HepG2 (cell line): ENCODE data around the gene UNG. TPM values are rescaled to one million over a fixed set of nuclear protein-coding genes. Genes with fewer than 3 reads are reported as not detected.

Experiments
- ATF1 ChIP-seq: IDR thresholded peaks from 2 replicates; pipeline ENCODE4 v1.6.1; 2016; ENCODE audit warnings: mild to moderate bottlenecking, control low read depth
- CBFB ChIP-seq: sonication (generic); formaldehyde crosslinking; IDR thresholded peaks from 2 replicates; pipeline ENCODE4 v1.4.0; 2020; ENCODE audit warnings: missing genetic modification reagents
- EEA1 ChIP-seq: sonication (generic); formaldehyde crosslinking; IDR thresholded peaks from 2 replicates; pipeline ENCODE4 v1.5.1; 2020; ENCODE audit warnings: mild to moderate bottlenecking, missing genetic modification reagents, borderline replicate concordance
- FOXK2 ChIP-seq: fragments of 450-650 bp; IDR thresholded peaks from 2 replicates; pipeline ENCODE4 v1.6.1; 2016
- HOXA9 ChIP-seq: sonication (generic); formaldehyde crosslinking; IDR thresholded peaks from 2 replicates; pipeline ENCODE4 v1.8.1; 2022; ENCODE audit warnings: missing genetic modification reagents, mild to moderate bottlenecking, moderate library complexity, borderline replicate concordance
- IRX3 ChIP-seq: sonication (generic); formaldehyde crosslinking; IDR thresholded peaks from 2 replicates; pipeline ENCODE4 v1.8.1; 2023; ENCODE audit warnings: mild to moderate bottlenecking, low read depth, missing genetic modification reagents, borderline replicate concordance
- KLF12 ChIP-seq: sonication (generic); formaldehyde crosslinking; IDR thresholded peaks from 2 replicates; pipeline ENCODE4 v1.4.0; 2020; ENCODE audit warnings: missing genetic modification reagents, borderline replicate concordance
- NFAT5 ChIP-seq: sonication (generic); formaldehyde crosslinking; IDR thresholded peaks from 2 replicates; pipeline ENCODE4 v1.4.0; 2020; ENCODE audit warnings: missing genetic modification reagents
- NKX3-1 ChIP-seq: sonication (generic); formaldehyde crosslinking; IDR thresholded peaks from 2 replicates; pipeline ENCODE4 v1.5.0; 2020; ENCODE audit warnings: missing genetic modification reagents
- PLRG1 ChIP-seq: fragments of 450-650 bp; conservative IDR thresholded peaks from 2 replicates; pipeline ENCODE4 v1.6.1; 2016
- RELA ChIP-seq: sonication (generic); formaldehyde crosslinking; IDR thresholded peaks from 2 replicates; pipeline ENCODE4 v1.4.0; 2020; ENCODE audit warnings: missing genetic modification reagents
- SALL2 ChIP-seq: sonication (generic); formaldehyde crosslinking; IDR thresholded peaks from 2 replicates; pipeline ENCODE4 v1.8.1; 2023; ENCODE audit warnings: mild to moderate bottlenecking, missing genetic modification reagents, inconsistent platforms
- STAG1 ChIP-seq: sonication (generic); formaldehyde crosslinking; IDR thresholded peaks from 2 replicates; pipeline ENCODE4 v1.4.0; 2020; ENCODE audit warnings: missing genetic modification reagents
- TEAD2 ChIP-seq: sonication (generic); formaldehyde crosslinking; IDR thresholded peaks from 2 replicates; pipeline ENCODE4 v1.9.0; 2021; ENCODE audit warnings: missing genetic modification reagents
- TFAP4 ChIP-seq: sonication (generic); IDR thresholded peaks from 2 replicates; pipeline ENCODE4 v1.6.1; 2016; ENCODE audit warnings: low read depth, borderline replicate concordance
- TFDP1 ChIP-seq: IDR thresholded peaks from 2 replicates; pipeline ENCODE4 v1.6.1; 2016; ENCODE audit warnings: missing compliant biosample characterization, missing genetic modification reagents, borderline replicate concordance
- U2AF1 ChIP-seq: fragments of 200-400 bp; formaldehyde crosslinking; optimal IDR thresholded peaks from 2 replicates; pipeline ENCODE3; 2017; ENCODE audit warnings: mild to moderate bottlenecking, low read depth, low read length
- ZNF121 ChIP-seq: sonication (generic); formaldehyde crosslinking; IDR thresholded peaks from 2 replicates; pipeline ENCODE4 v1.5.0; 2020; ENCODE audit warnings: mild to moderate bottlenecking, missing genetic modification reagents
- ZNF552 ChIP-seq: sonication (generic); formaldehyde crosslinking; IDR thresholded peaks from 2 replicates; pipeline ENCODE4 v1.9.0; 2022; ENCODE audit warnings: missing genetic modification reagents, mild to moderate bottlenecking, borderline replicate concordance
- ZNF569 ChIP-seq: sonication (generic); formaldehyde crosslinking; IDR thresholded peaks from 2 replicates; pipeline ENCODE4 v1.5.0; 2020; ENCODE audit warnings: mild to moderate bottlenecking, missing genetic modification reagents, moderate library complexity, borderline replicate concordance
- ZNF75D ChIP-seq: sonication (generic); formaldehyde crosslinking; IDR thresholded peaks from 2 replicates; pipeline ENCODE4 v1.8.1; 2023; ENCODE audit warnings: missing genetic modification reagents, mild to moderate bottlenecking, borderline replicate concordance
- ZNF768 ChIP-seq: sonication (generic); formaldehyde crosslinking; IDR thresholded peaks from 2 replicates; pipeline ENCODE4 v1.4.0; 2020; ENCODE audit warnings: missing genetic modification reagents
- ZNF850 ChIP-seq: sonication (generic); formaldehyde crosslinking; conservative IDR thresholded peaks from 2 replicates; pipeline ENCODE4 v1.9.0; 2021; ENCODE audit warnings: mild to moderate bottlenecking, missing genetic modification reagents
- polyA plus RNA-seq, 8 experiments: library from polyadenylated mRNA; depleted of rRNA in 3 of 8; stranded (reverse) in 7 of 8; unstranded in 1 of 8; fragments of >200 nt; fragmentation: Illumina TruSeq in 4 of 8; extraction: Trizol in 4 of 8; gene quantifications; 2 replicates each; pipeline versions ENCODE4 v1.2.1 to v1.2.3, GENCODE V29; 2011 to 2016; ENCODE audit warnings: low read depth in 4 of 8, missing spikeins in 1 of 8, mixed read lengths in 1 of 8; ENCODE audit not compliant: insufficient read depth in 1 of 8
- total RNA-seq, 5 experiments: library from RNA; depleted of rRNA; stranded (reverse); fragments of >200 nt; fragmentation: Illumina TruSeq; extraction: Trizol; gene quantifications; 2 replicates each; pipeline ENCODE4 v1.2.3, GENCODE V29; 2016; ENCODE audit warnings: low read depth in 1 of 5

UNG gene
- total and polyA plus RNA-seq, 2 of the 13 experiments (the other 11 are each of a cell fraction or from before 2014, with no cell fraction given), result 23.3 to 114 TPM

DNA sequence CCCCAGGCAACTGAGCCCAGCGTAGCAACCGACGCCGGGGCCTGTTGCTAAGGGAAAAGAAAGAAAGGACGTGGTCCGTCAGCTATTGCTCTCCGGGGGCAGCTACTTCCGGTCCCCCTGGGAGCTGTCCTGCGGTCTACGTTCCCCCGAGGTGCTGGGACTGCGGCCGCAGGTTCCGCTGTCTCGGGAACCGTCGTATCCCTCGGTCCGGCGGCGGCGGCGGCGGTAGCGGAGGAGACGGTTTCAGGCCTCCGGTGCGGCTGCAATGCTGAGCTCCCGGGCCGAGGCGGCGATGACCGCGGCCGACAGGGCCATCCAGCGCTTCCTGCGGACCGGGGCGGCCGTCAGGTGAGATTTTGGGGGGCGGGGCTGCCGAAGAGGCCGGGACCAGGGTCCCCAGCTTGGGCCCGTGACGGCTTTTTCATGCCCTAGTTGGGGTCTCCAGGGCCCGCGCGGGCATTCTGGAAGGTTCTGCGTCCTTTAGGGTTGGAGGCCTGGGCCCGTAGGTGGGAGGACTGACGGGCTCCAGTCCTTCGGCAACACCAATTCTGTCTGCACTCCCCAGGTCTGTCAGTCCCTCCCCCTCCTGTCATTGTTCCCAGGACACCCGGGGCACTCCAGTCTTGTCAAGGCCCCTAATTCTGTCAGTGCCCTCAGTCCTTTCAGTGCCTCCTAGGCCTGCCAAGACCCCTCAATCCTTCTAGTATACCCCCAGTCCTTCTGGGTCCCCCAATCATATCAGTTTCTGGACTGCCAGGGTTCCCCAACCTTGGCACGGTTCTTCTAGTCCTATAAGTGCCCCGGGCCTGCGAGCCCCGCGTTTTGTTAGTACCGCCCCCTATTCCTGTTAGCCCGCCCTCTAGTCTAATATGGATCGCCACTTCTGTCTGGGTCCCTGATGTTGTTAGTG is 44.7 kb upstream of the UNG start, which contains the start of gene USP30 (continued):
- TF ChIP-seq U2AF1 (no peak), ZNF552 (CRISPR knock-in tag) (no peak), ATF1 (CRISPR knock-in tag) (0 out of 2 replicates have a peak, but pooled peaks have one; percentile 23), FOXK2 (peak; percentile 62; the same call in 1 of the 2 replicates), KLF12 (0 out of 2 replicates have a peak, but pooled peaks have one; percentile 48), ZNF768 (CRISPR knock-in tag) (peak; percentile 90), TFAP4 (peak; percentile 71; the same call in 1 of the 2 replicates), TFDP1 (CRISPR knock-in tag) (peak; percentile 51; the same call in 1 of the 2 replicates), RELA (CRISPR knock-in tag) (peak; percentile 83), PLRG1 (no peak), STAG1 (CRISPR knock-in tag) (peak; percentile 28; the same call in 1 of the 2 replicates), CBFB (CRISPR knock-in tag) (peak; percentile 97), NFAT5 (peak; percentile 70; the same call in 1 of the 2 replicates), SALL2 (peak; percentile 68), ZNF850 (CRISPR knock-in tag) (no peak), HOXA9 (CRISPR knock-in tag) (0 out of 2 replicates have a peak, but pooled peaks have one; percentile 47), NKX3-1 (CRISPR knock-in tag) (peak; percentile 88; the same call in 1 of the 2 replicates), IRX3 (CRISPR knock-in tag) (no peak), ZNF569 (CRISPR knock-in tag) (no peak), ZNF121 (CRISPR knock-in tag) (peak; percentile 29; the same call in 1 of the 2 replicates), EEA1 (CRISPR knock-in tag) (peak; percentile 46; the same call in 1 of the 2 replicates), TEAD2 (CRISPR knock-in tag) (no peak), ZNF75D (CRISPR knock-in tag) (no peak)
